Stimulated activated CD4-positive, alpha-beta T cell treated with anti-CD3 and anti-CD28 coated beads, Interleukin-1b, Interleukin-23, amount 100 ng/mL, for 1 hour (primary cell): ENCODE data around the gene UNC13C.
"Not testable (repeated sequence)": the region's sequence is repeated elsewhere in the genome, so short reads cannot be mapped to it uniquely, and the experiment has no call there.

Experiments used
- DNase-seq, 2 donors: peaks; one replicate each; pipeline ENCODE4 v3.0.0-alpha.2; 2020; ENCODE audit warnings: low read depth in 2 of 2

Gene UNC13C

DNA sequence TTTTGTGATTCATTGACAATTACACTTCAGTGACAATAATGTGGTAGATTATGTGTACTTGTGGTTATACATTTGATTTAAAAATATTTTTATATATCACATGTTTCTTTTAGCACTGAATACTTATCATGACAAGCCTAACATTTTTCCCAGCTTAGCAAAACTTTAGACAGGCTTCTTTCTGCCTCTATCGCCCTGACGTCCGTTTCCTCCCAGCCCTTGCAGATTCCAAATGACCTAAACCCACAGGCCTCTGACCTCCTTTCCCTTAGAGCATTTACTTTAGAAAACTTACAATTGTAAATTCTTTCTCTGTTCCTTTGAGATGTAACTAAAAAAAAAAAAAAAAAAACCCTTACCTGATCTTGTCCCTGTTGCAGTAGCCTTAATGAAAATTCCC is 326.1 kb downstream of the UNC13C start:
- DNase-seq: no peak

DNA sequence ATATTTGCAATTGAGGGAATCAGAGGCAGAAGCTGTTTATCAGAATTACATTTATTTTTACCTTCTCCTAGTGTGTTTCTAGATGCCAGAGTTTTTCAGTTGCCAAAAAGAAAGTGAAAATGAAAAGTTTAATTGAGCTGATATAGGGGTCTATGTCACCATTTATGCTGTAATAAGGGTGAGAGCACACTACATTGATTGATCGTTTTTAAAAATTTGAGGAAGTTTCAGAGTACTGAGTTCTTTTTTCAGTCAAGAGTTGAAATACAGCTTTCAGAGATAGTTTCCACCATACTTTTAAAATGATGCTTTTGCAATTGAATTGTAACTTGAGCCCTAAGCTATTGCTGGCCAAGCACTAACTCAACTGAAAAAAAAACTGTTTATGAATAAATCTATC is 326.9 kb downstream of the UNC13C start:
- DNase-seq: no peak

DNA sequence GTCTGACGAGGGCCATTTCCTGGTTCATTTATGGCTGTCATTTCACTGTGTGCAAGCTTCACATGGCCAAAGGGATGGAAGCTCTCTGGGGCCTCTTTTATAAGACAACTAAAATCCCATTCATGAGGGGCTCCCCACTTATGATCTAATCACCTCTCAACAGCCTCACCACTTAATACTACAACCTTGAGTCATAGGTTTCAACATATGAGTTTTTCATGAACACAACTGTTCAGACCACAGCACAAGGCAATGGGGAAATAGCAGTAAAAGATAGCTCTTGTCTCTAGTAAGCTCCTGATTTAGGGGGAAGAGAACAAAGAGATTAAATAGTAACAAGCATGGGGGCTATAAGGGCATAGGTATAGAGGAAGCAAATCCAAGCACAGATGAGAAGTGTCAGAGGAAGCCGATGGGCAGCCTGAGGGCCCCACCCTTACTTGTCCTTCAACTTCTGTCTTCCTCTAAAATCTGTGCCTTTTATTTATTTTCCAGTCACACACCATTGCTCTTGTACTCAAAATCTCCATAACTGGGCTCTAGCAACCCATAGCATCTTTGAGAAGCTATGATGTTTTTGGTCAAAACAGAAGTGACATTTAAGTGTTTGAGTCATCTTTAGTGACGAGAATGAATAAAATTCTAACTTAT is 329.1 kb downstream of the UNC13C start:
- DNase-seq: no peak

DNA sequence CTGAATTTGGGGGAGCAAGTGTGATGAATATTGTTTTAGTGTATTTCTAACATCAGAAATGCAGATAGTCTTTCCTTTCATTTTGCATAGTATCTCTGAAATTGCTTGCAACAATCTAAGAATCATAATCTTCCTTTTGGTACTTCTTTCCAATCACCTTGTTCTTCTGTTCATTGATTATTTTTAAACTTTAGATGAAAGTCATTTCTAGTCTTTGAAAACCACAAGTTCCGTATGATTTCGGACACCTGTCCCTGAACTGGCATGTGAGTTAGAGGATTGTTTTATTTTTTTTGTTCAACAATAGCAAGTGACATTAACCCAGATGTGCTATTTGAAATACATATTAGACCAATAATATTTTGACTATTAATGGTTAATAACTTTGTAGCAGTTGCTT is 329.7 kb downstream of the UNC13C start:
- DNase-seq: no peak

DNA sequence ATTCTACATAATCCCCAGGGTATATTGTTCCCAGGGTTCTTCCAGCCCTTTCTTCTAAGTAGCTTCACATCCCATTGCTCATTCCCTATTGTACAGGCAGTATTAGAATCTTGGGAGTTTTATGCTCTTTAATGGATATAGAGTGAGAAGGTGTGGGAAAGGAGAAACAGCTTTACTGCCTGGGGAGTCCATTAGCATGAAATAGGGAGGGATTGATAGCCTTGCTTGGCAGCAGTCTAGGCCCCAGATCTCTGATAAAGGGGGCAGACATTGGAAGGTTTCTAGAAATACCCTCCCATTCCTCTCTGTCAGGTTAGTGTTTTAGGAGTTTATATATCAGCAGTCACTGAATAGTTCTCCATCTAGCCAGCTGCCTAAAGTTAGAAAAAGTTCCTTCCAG is 334.3 kb downstream of the UNC13C start:
- DNase-seq: no peak

GRCh38 chr15:54321426-54321825 is 343.2 kb downstream of the UNC13C start:
- DNase-seq: no peak

DNA sequence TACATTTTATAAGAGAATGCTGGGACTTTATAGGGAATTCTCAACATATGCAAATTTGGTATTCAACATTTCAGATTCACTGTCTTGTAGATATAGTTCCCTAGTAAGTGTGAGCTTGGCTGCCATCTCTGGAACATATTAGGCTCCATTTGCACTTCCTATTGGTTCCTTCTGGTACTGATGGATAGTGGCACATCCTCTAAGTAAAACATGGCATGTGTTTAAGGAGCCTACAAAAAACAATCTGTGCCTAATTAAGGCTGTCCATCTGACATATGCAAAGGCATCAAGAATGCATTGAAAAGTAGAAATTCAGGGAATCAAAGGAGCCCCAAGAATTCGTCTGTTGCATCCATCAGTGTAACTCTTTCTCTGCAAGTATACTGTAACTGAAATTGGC is 344.1 kb downstream of the UNC13C start:
- no peak for DNase-seq

GRCh38 chr15:54345301-54345700 is 367.1 kb downstream of the UNC13C start:
- no peak for DNase-seq

DNA sequence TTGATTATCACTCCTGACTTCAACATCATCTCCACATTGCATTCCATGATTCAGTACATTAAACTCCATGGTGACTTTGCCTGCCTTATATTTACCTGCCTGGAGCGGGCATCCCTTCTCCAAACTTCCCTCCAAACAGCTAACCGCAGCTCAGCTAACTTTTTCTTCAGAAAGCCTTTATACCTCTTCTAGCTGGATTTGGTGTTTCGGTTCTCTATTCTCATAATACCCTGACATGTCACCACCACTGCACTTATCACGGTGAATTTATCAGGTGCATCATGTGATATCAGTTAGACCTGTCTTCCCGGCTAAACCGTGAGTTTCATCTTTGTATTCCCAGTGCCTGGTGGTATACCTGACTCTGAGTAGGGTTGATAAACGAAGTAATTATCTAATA is 367.6 kb downstream of the UNC13C start:
- DNase-seq: no peak

DNA sequence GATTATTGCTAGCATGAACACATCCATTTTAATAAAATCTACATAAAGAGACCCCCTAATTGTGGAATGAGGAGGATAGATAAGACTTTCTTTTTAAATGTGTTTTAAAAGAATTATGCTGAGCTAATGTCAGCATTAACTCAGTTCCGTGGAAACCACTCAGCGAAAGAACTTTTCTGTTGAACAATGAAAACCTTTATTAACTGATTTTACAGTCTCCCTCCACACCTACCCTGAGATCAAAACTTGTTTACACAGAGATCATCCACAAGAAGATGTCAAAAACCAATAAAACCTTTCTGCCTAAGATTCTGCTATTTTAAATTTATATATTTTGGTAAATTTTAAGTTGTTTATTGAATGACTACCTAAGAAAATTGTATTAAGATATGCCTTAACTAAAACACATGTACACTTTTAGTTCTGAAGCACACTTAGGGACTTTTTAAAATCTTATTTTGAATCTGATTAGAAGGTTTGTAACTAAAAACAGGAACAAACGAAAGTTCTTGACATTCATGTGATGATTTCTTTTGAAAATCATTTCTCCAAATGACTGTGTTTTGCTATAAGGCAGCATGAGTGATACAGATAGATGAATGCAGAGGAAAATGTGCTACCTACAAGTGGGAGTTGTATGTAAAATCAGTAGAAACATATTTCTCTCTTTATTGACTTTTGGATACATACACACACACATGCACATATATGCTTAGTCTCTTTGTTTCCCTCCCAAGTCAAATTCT is 369.0 kb downstream of the UNC13C start:
- no peak for DNase-seq

GRCh38 chr15:54353726-54354125 is 375.5 kb downstream of the UNC13C start:
- DNase-seq: no peak

DNA sequence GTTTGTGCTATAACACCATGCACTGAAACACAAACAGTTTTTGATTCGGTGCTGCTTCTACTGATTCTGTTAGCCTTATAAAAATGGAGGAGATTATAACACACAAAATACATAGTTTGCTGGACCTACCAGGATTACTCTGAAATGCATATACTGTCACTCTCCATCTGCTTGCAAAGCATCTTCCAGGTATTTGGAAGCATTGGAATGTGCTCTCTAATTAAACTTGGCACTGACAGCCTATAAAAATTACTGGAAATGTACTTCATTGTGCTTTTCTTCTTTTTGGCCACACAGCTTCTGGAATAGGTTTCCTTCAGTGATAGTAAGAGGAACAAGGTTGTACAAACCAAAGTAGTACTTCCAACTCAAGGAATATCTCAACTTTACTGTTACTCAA is 376.1 kb downstream of the UNC13C start:
- DNase-seq: no peak

GRCh38 chr15:54364961-54365360 is 386.7 kb downstream of the UNC13C start:
- no peak for DNase-seq

DNA sequence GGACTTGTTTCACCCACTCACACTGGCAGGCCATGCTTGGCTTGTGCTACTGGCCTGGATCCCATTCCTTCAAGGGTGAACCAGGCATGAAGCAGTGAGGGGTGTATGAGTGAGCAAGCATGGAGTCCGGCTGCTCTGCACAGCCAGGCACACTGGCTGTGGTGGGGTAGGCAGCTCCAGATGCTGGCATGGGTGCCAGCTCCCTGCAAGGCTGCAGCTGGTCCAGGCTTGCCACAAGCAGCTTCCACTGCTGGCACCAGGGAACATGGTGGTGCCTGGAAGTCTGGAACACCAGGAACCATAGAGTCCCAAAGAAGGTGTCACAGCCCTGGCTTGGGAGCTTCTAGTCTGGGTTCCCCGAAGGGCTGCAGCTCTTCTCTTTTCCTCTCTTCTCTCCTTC is 395.1 kb downstream of the UNC13C start:
- no peak for DNase-seq

DNA sequence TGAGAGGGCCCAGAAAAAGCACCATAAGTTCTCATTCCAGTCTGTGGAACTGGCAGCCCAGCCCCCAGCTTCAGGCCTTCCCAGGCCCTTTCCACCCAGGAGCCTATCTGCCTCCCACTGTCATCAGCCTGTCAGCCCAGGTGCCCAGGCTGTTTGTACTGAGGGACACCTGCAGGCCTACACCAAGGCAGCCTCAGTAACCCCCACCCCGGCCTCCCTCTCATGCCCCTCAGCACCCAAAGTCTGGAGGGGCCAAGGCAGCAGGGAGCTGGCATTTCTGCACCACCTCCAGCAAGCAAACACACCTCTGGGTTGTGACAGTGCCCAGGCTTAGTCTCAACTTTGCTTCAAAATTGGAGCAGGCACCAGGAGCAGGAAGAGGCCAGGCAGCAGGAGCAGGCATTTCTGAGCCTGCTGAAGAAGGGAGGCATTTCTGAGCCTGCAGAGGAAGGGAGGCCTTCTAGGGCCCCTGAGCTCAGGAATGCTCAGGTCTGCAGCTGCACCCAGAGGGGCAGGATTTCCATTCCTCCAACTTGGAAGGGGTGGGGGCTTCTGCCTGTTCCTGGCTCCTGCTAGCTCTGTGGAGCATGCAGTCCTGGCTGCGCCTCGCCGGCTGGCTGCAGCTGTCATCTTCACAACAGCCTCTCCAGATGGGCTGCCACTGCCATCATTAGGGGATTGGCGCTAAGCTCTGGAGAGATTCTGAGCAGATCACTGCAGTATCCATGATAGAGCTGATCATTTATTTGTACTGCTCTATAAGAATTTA is 396.1 kb downstream of the UNC13C start:
- no peak for DNase-seq

- no peak for DNase-seq
Measured at GRCh38 chr15:54387799-54388198, 409.6 kb downstream of the UNC13C start.

- DNase-seq: no peak
Measured at GRCh38 chr15:54388746-54389145, 410.5 kb downstream of the UNC13C start.

DNA sequence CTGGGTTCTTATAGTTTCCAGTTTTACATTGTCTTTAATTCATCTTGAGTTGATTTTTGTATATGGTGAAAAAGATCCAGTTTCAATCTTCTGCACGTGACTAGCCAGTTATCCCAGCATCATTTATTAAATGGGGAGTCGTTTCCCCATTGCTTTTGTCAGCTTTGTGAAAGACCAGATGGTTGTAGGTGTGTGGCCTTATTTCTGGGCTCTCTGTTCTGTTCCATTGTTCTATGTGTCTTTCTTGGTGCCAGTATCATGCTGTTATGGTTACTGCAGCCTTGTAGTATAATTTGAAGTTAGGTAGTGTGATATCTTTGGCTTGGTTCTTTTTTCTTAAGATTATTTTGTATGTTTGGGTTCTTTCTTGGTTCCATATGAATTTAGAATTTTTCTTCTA is 432.2 kb downstream of the UNC13C start:
- no peak for DNase-seq

DNA sequence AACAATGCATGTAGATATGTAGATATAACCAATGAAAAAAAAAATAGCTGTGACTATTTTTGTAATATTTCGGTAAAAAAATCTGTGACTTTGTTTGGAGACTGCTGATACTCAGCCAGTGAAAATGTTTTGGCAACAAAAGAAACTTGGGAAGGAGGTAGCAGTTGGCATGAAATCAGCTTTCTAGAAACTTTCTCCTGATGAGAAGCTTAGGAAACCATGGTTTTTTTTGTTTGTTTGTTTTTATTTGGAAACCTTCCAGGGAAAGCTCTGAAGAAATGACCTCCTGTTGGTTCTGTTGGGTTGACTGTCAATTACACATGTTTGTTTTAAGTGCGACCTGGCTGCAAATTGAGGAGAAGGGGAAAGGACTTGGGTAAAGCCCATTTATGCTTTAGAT is 445.9 kb downstream of the UNC13C start:
- DNase-seq: no peak

DNA sequence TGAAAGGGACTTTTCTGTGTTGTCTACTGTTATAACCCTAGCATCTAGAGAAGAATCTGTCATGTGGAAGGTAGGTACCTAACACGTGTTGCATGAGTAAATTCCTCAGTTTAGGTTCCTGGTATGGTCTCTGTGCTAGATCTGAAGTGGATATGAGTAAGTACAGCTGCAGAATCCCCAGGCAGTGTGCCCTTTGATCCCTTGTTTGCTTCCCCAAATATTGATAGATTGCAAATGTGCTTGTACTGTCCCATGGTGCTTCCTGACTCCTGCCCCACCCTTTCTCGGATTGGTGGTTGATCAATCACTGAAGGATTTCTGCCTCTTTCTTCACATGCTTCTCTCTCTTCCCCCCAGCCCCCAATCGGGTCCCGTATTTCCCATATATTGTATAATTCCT is 450.4 kb downstream of the UNC13C start:
- DNase-seq: no peak

DNA sequence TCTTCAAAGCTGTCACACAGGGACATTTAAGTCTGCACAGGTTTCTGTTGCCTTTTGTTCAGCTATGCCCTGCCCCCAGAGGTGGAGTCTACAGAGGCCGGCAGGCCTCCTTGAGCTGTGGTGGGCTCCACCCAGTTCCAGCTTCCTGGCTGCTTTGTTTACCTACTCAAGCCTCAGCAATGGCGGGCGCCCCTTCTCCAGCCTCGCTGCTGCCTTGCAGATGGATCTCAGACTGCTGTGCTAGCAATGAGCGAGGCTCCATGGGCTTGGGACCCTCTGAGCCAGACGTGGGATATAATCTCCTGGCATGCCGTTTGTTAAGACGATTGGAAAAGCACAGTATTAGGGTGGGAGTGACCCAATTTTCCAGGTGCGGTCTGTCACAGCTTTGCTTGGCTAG is 472.0 kb downstream of the UNC13C start:
- not testable (repeated sequence) for DNase-seq

DNA sequence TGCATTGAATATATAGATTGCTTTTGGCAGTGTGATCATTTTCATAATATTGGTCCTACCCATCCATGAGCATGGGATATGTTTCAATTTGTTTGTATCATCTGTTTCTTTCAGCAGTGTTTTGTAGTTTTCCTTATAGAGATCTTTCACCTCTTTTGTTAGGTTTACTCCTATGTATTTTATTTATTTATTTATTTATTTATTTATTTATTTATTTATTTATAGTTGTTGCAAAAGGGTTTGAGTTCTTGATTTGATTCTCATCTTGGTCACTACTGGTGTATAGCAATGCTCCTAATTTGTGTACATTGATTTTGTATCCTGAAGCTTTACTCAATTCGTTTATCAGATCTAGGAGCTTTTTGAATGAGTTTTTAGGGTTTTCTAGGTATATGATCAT is 478.2 kb downstream of the UNC13C start:
- no peak for DNase-seq

- DNase-seq: no peak
Measured at GRCh38 chr15:54462511-54462913, 484.3 kb downstream of the UNC13C start.
